ENCODE data around the gene PRKG1. TPM values are rescaled to one million over a fixed set of nuclear protein-coding genes. Genes with fewer than 3 reads are reported as not detected.

Gene PRKG1
- total RNA-seq, 2 donors from 2014 or later: 8.1 to 16.6 TPM

- Histone ChIP-seq H3K27me3 (no peaks in the 10 kb centered on the region), H3K27ac (no peak overlapping the region), H3K36me3 (no peaks in the 10 kb centered on the region), H3K9ac (ENCODE audit: low read depth in 2 of 2, low read length in 2 of 2) (no peak overlapping the region), H3K4me3 (no peak overlapping the region), H3K9me3 (no peaks in the 10 kb centered on the region), H3K4me1 (no peaks in the 10 kb centered on the region)
- no peak for DNase-seq
- intact Hi-C loops (cut with DNase I): no loop called here
- TF ChIP-seq CTCF (IDR thresholded peaks at IDR 0.05): no peak
Measured at GRCh38 chr10:51169111-51169510, 94.8 kb downstream of the PRKG1 start.

- Histone ChIP-seq H3K9ac (ENCODE audit: low read depth in 2 of 2, low read length in 2 of 2) (no peak overlapping the region), H3K27me3 (no peaks in the 10 kb centered on the region), H3K4me3 (no peak overlapping the region), H3K27ac (no peak overlapping the region), H3K36me3 (no peaks in the 10 kb centered on the region), H3K9me3 (no peaks in the 10 kb centered on the region), H3K4me1 (no peaks in the 10 kb centered on the region)
- no peak for DNase-seq
- intact Hi-C loops (cut with DNase I): no loop called here
- no peak for TF ChIP-seq CTCF (IDR thresholded peaks at IDR 0.05)
Measured at GRCh38 chr10:51170518-51171245, 96.4 kb downstream of the PRKG1 start.

- H3K4me1 ChIP-seq: no peaks in the 10 kb centered on the region
- no peak for TF ChIP-seq CTCF (IDR thresholded peaks at IDR 0.05)
- no peak overlapping the region for H3K27ac ChIP-seq
- no peak for DNase-seq
- intact Hi-C loops (cut with DNase I): no loop called here
- no peak overlapping the region for H3K9ac ChIP-seq (ENCODE audit: low read depth in 2 of 2, low read length in 2 of 2)
- H3K9me3 ChIP-seq: no peaks in the 10 kb centered on the region
- H3K27me3 ChIP-seq: no peaks in the 10 kb centered on the region
- no peak overlapping the region for H3K4me3 ChIP-seq
- no peaks in the 10 kb centered on the region for H3K36me3 ChIP-seq
Measured at GRCh38 chr10:51171946-51172345, 97.7 kb downstream of the PRKG1 start.

GRCh38 chr10:51176976-51177695, 102.8 kb downstream of the PRKG1 start:
- no peaks in the 10 kb centered on the region for H3K36me3 ChIP-seq
- DNase-seq: no peak
- intact Hi-C loops (cut with DNase I): no loop called here
- H3K4me1 ChIP-seq: no peaks in the 10 kb centered on the region
- no peaks in the 10 kb centered on the region for H3K9me3 ChIP-seq
- no peak overlapping the region for H3K4me3 ChIP-seq
- H3K9ac ChIP-seq (ENCODE audit: low read depth in 2 of 2, low read length in 2 of 2): no peak overlapping the region
- no peak for TF ChIP-seq CTCF (IDR thresholded peaks at IDR 0.05)
- no peaks in the 10 kb centered on the region for H3K27me3 ChIP-seq
- H3K27ac ChIP-seq: no peak overlapping the region

GRCh38 chr10:51178634-51179033, 104.3 kb downstream of the PRKG1 start:
- Histone ChIP-seq H3K27me3 (no peaks in the 10 kb centered on the region), H3K9me3 (no peaks in the 10 kb centered on the region), H3K9ac (ENCODE audit: low read depth in 2 of 2, low read length in 2 of 2) (no peak overlapping the region), H3K36me3 (no peaks in the 10 kb centered on the region), H3K4me3 (no peak overlapping the region), H3K27ac (no peak overlapping the region), H3K4me1 (no peaks in the 10 kb centered on the region)
- intact Hi-C loops (cut with DNase I): no loop called here
- TF ChIP-seq CTCF (IDR thresholded peaks at IDR 0.05): no peak
- no peak for DNase-seq

Data from colonic mucosa (tissue), 4 donors.